Raji (cell line): ENCODE data around the gene KIF12.

Source experiments
- POLR2A ChIP-seq: IDR thresholded peaks from 2 replicates; pipeline ENCODE4 v1.6.1; 2011; ENCODE audit warnings: low read depth, low read length, control low read depth; ENCODE audit not compliant: insufficient read depth

The KIF12 gene

DNA sequence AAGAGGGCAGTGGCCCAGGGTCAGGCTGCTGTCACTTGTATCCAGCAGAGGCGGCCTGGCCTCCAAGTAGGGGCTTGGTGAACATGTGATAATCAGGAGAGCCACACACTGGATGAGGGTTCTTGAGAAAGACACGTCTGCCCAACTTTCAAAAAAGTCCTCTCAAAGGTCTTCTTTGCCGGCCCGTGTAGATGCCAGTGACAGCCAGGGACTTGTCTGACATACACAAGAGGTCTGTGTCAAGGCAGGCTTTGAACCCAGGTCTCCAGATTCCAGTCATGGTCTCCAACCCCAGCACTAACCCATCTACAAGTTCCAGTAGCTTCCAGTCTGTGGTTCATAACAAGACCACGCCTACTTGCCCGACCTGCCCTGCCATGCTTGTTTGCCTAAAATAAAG lies 13.1 kb downstream of the KIF12 start:
- no peak for TF ChIP-seq POLR2A

DNA sequence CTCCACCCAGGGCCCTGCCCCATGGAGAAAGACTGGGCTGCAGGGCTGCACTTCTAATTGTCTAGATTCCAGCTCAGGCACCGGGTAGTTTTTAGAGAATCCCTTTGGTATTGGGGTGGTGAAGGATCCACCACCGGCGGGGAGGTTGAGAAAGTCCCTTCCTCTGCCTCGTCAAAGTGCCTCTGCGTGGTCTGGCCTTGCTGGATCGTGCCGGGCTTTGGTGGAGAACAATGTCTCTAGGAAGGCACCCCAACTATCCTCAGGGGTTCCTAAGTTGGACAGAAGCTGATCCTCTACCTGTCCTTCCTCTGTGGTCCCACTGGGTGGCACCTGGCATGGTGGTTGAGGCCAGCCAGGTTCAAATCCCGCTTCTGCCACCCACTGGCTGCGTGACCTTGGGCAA lies 13.7 kb downstream of the KIF12 start:
- TF ChIP-seq POLR2A = no peak

DNA sequence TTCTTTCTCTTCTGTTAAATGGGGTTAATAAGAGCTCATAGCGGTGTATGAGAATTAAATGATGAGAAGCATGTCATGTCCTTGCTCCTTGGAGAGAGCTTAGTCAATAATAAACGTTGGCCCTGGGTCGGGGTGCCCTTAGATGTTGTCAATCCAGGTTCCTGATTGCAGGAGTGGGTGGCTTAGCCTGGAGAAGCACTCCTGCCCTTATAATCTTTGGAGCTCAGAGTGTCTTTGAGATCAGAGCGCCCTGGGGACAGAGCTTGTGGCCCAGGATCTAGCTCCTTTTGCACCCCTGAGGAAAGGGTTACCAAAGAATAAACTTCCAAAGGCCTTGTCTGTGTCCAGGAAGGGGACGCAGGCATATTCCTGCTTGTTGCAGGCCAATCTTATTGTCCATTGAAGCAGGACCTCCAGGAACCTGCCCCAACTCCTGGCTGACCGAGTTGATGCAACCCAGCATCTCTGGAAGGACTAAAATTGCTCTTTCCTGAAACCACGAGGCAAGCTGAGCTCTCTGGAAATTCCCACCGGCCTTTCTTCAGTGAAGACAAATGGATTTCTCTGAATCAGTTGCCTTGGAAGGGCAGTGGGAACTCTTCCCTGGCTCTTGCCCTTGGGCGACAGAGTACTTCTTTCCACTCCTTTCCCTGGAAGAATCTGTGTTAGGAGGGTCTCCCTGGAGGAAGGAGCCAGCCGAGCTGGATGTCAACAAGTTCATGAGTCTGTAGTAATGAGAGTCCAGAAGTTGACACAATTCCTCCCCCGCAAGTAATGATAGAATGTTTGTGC lies 14.6 kb downstream of the KIF12 start:
- TF ChIP-seq POLR2A = no peak

DNA sequence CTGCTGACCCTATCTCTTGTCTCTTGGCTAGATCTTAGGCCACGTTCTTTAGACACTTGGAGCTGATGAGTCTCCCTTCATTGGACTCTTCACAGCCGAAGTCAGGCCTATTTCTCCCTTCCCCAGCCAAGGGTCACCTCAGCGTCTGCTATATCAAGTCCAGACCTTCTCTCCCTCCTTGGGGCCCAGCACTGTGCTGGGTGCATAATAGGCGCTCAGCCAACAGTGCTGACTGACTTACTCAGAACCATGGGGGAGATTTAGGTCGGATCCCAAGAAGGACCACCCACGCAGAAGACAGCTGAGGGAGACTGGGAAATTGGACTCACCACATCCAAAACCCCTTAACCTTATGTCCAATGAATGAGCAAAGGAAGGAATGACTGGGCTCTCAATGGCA lies 15.4 kb downstream of the KIF12 start:
- TF ChIP-seq POLR2A = no peak

DNA sequence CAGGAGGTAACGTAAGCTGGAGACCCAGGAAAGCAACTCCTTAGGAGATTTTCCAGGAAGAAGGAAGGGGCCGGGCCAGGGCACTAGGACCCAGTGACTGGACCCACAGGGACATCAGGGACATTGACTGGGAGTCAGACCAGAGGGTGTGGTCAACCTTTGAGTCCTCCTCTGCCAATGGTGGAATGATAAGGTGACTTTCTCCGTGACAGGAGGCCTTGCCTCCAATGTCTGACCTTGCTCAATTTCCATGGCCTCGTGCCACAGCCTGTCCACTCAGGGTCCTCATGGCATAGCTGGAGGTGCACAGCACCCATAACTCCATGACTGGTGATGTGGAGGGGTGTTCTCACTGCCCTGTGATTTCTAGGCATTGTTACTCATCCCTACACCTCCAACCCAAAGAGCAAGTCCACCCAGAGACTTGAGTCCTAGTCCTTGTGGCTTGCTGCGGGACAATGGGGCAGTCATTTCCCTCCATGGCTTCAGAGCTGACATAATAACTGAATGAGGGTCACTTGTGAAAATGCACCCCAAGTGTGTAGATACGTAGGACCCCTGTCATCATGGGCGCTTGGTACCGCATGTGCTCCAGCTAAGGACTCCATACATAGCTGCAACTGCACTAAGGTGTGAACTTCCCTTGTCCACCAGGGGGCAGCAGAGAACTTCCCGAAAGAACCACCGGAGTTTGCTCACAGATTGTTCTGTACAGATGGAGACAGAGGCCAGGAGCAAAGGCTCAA lies 16.9 kb downstream of the KIF12 start:
- no peak for TF ChIP-seq POLR2A

- no peak for TF ChIP-seq POLR2A
Observed at GRCh38 chr9:114081441-114082016, 17.6 kb downstream of the KIF12 start.

DNA sequence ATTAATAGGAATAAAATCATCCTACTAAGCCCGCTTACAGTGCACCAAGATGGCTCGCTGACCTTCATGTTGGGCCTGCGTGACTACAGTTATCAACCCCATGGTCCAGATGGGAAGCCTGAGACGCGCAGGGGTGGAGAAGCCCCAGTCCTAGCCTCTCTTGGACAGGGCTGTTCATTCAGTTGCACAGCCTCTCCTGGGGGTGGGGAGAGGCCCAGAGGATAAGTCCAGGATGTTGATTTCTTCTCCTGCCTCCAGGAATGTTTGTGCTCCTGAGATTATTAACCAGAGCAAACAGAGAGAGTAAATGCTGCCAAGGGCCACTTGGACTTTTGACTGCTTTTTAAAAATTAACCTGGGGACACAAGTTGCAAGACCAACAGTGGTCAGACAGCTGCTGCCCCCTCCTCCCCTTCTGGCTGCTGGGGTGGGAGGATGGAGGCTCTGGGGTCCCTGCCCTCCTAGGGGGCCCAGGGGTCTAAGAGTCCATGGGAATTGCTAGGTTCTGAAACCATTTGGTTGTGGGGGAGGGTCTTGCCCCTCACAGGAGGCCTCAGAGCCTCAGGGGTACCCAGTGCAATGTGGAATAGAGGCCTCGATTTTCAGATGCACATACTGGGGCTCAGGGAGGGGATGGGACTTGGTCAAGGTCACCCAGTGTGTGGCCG lies 18.2 kb downstream of the KIF12 start:
- no peak for TF ChIP-seq POLR2A

DNA sequence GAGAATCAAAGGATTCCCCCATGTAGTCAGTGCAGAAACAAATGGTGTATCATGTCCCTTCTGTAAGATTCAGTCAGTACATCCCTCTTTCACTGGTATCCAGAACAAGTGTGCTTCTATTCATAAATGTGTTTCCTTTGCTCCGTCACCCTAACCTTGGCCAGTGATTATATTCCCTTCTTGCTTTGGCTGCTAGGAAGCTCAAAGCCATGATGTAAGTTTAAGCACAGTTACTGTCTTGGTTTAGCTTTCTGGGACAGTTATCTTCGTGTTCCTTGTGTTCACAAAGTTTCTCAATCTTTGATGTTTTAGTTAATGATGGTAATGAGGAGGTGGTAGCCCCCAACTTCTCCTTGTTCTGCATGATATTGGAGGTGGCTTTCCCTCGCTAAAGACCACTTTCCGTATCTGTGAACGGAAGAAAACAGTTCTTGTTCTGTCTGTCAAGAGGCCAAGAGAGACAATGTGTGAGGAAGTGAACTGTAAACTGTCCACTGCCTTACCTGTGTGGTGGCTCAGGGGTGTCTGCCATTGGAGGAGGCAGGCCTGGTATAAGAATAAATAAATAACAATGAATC lies 18.8 kb downstream of the KIF12 start:
- no peak for TF ChIP-seq POLR2A

GRCh38 chr9:114078781-114079156 lies 20.3 kb downstream of the KIF12 start:
- no peak for TF ChIP-seq POLR2A

GRCh38 chr9:114078021-114078780 lies 20.9 kb downstream of the KIF12 start, which contains the start of gene AMBP:
AMBP (minus strand) TSS chr9:114078300; CDS start chr9:114078209, 91 bp downstream.
- TF ChIP-seq POLR2A = no peak

- TF ChIP-seq POLR2A = no peak
Observed at GRCh38 chr9:114077162-114077837, 21.8 kb downstream of the KIF12 start.

GRCh38 chr9:114076237-114077161 lies 22.6 kb downstream of the KIF12 start:
- TF ChIP-seq POLR2A = no peak

- no peak for TF ChIP-seq POLR2A
Observed at GRCh38 chr9:114075602-114076001, 23.5 kb downstream of the KIF12 start.
